Activated CD4-positive, alpha-beta T cell treated with anti-CD3 and anti-CD28 coated beads, Interleukin-2, amount 50 U/mL, for 24 hours (primary cell): ENCODE measurements around the gene RAD1.
"Not testable (repeated sequence)": the region's sequence is repeated elsewhere in the genome, so short reads cannot be mapped to it uniquely, and the experiment has no call there.

Source experiments
- DNase-seq, 2 donors: peaks; one replicate each; pipeline ENCODE4 v3.0.0-alpha.2; 2020; ENCODE audit warnings: low read depth in 1 of 2, low spot score in 1 of 2

The RAD1 gene, protein sequence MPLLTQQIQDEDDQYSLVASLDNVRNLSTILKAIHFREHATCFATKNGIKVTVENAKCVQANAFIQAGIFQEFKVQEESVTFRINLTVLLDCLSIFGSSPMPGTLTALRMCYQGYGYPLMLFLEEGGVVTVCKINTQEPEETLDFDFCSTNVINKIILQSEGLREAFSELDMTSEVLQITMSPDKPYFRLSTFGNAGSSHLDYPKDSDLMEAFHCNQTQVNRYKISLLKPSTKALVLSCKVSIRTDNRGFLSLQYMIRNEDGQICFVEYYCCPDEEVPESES

DNA sequence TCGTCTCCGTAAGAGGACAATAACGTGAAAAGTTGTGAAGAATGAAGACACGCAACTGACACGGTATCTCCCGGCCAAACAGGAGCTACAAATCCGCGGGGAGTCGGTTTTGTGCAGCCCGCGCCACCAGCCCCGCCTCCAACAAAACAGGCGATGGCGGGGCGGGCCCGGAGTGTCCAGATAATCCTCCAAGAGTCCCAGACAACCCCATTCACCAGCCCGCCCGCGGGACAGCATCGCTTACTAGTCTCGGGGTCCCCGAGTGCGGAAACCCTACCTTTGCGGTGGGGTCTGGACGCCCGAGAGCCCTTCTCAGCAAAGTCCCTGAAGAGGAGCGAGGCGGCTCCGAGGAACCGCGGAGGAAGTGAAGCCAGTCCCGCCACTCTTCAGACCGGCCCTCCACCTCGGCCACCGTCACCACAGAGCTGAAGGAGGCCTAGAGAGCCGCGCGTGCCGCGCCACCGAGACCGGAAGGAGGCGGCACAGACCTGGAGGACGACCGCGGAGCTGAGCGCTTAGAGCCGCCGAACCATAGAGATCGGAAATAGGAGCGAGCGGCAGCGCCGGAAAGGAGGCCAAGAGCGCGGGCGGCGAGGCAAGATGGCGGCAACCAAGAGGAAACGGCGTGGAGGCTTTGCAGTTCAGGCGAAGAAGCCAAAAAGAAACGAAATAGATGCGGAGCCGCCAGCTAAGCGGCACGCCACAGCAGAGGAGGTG is at the start of gene RAD1, which contains the start of gene BRIX1:
Gene RAD1 (minus strand): TSS at position 366 of the 717 bp plus-strand sequence. CDS start 612 bp downstream, outside the sequence.
Gene BRIX1 (plus strand): TSS at position 573 of the 717 bp plus-strand sequence. CDS start 28 bp downstream, at position 601.
- peak; percentile 84 to 93 for DNase-seq

GRCh38 chr5:34959323-34959722 is 44.0 kb upstream of the RAD1 start:
- no peak for DNase-seq

- no peak for DNase-seq
Measured at GRCh38 chr5:34957857-34958690, 42.8 kb upstream of the RAD1 start.

GRCh38 chr5:34957321-34957720 is 42.0 kb upstream of the RAD1 start:
- DNase-seq, result no peak

DNA sequence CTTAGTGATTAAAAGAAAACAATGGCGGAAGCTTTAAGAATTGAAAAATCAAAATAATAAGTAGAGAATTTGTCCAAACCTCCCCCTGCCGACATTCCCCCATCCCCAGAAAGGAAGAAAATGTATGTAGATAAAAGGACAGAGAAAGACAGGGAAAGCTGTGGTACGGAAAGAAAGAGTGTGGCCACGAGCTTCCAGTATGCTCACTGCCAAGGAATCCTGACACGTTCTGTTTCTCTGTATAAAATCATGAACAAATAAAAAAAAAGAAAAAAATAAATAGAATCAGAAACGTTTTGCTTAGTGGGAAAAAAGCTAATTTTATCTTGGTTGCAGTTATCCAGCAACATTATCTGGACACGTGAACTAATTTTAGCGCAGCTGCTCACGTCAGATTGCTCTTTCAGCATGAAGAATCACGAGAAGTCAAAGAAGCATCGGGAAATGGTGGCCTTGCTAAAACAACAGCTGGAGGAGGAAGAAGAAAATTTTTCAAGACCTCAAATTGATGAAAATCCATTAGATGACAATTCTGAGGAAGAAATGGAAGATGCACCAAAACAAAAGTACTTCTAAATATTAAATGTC is 29.2 kb upstream of the RAD1 start:
- no peak for DNase-seq

DNA sequence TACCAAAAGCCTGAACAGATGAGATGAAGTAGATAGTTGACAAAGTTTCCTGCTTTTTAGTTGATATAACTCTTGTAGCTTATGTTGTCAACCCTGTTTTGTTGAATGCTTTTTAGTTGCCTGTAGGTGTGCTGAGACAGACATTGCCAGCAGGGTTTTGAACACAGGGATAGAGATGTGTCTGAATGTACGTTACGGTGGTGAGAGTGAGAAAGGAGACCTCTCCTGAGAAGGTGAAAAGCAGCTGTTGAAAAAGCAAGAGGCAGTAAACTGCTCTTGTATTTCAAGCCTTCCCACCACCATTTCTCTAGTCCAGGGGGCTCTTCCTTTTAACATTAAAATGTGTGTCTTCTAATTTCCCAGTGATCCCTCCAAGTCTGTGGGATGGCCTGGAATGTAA is 28.7 kb upstream of the RAD1 start:
- no peak for DNase-seq

- DNase-seq, result no peak
Measured at GRCh38 chr5:34941936-34942335, 26.6 kb upstream of the RAD1 start.

- DNase-seq, result no peak
Measured at GRCh38 chr5:34932947-34933346, 17.6 kb upstream of the RAD1 start.

DNA sequence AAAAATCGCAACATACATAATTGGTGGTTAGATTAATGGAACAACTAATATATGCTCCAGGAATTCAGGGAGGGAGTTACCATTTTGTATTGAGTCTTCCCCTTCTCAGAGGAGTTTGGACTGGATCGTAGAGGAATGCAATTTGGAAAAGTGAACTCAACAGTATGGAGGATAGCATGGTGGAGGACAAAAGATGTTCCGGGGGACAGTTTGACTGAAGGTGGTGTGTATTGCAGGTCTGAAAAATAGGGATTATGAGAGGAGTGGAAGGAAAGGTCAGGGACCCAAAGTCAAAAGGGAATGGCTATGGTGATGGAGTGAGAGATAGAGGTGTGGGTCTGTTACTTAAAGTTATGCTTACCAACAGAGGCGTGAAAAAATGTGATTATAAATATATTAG is 15.6 kb upstream of the RAD1 start:
- DNase-seq, result no peak

DNA sequence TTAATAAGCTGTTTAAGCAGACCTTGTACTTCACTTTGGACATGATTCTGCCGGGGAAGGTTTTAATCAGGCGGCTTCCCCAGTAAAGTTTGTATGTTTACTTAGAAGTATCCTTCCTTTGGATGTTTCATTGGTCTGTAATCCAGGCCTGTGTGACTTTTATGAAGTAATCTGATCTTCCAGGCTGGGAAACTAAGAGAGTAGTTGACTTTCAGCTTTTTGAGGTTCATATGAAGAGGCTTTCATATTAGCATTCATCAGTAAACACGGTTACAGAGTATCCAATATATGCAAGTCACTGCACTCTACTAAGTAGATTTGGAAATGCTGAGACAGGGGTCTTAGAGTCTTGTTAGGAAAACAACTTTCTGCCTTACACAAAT is 15.1 kb upstream of the RAD1 start:
- no peak for DNase-seq

DNA sequence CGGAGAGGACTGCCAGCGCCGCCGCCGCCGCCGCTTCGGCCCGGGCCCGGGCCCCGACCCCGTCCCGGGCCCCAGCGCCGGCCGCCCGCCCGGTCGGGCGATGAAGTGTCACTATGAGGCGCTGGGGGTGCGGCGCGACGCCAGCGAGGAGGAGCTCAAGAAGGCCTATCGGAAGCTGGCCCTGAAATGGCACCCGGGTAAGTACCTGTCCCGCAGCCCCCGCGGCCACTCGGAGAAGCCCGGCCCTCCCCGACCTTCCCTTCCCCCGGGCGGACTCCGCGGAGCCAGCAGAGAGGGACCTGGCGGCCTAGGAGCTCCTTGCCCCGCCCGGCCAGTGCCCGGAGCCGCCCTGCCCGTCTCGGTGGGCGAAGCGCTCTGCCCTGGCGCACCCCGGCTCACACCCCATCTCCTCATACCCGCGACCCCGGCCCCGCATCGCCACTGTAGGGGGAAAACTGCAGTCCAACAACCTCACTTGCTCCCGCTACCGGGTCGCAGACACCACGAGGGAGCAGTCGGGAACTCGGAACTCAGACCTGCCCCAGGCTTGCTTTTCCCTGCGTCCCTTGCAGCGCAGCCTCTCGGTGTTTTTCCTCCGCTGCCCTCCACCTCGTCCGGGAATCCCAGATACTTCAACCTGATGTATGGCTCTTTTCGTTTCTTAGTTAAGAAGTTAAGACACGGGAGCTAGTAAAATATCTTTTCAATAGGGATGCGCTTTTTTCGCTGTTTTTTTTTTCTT is 14.6 kb upstream of the RAD1 start:
- DNase-seq, result peak; percentile 54 to 68

- DNase-seq, result peak; percentile 96
Measured at GRCh38 chr5:34929134-34929719, 13.9 kb upstream of the RAD1 start, which contains the start of gene DNAJC21. TSS of gene DNAJC21 (plus strand) at chr5:34929559. CDS start at chr5:34929820, 261 bp downstream.

- no peak for DNase-seq
Measured at GRCh38 chr5:34928267-34928666, 13.0 kb upstream of the RAD1 start.

DNA sequence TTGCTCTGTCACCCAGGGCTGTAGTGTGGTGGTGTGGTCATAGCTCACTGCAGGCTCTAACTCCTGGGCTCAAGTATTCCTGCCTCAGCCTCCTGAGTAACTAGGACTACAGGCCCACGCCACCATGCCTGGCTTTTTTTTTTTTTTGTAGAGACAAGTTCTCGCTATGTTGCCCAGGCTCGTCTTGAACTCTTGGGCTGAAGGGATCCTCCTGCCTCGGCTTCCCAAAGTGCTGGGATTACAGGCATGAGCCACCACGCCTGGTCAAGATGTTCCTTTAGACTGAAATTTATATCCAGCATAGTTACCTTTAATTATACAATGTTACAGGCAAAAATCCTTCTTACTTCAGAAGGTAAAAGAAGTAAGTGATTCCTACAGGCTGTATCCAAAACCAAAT is 12.5 kb upstream of the RAD1 start:
- DNase-seq, result no peak

DNA sequence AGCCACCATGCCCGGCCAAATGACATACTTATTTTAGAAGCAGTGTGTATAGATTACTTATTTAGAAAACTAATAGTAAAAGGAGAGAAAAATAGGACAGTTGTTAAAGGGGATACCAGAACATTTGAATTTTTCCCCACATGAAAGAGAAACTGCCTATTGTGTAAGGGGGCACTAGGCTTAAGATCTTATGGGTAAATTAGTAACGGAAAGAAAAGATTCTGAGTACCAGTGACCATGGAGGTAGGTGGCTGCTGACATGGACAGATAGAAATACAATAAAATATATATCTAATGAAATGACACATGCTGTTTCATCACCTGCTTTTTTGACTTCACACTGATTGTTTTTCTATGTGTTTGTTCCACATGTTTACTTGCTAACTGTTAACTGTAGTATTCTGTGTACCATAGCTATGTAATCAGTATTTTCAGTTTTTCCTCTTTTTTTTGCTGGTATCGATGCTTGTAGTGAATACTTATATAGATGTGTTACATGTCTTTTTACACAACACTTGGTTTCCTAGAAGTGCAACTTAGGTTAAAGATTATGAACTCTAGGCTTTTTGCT is 11.1 kb upstream of the RAD1 start:
- no peak for DNase-seq

- no peak for DNase-seq
Measured at GRCh38 chr5:34924462-34924765, 9.1 kb upstream of the RAD1 start.

GRCh38 chr5:34923694-34924461 is 8.6 kb upstream of the RAD1 start:
- peak in 1 of 2 donors; percentile 57 for DNase-seq

DNA sequence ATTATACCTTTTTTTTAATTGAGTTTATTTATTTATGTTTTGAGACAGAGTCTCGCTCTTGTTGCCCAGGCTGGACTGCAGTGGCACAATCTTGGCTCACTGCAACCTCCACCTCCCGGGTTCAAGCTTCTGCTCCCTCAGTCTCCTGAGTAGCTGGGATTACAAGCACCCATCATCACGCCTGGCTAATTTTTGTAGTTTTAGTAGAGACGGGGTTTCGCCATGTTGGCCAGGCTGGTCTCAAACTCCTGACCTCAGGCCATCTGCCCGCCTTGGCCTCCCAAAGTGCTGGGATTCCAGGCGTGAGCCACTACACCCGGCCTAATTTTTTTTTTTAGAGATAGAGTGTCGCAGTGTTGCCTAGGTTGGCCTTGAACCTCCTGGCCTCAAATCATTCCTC is 8.0 kb upstream of the RAD1 start:
- not testable (repeated sequence) for DNase-seq

GRCh38 chr5:34919077-34919476 is 3.8 kb upstream of the RAD1 start:
- no peak for DNase-seq
